IPS-20b (cell line): ENCODE results near the gene CACNA2D1.
A peak's percentile ranks its signal among the peaks of the same experiment; 100 is the strongest.

Experiments used
- H3K27ac ChIP-seq: one replicate; pipeline ENCODE4 v1.5.1; 2013; ENCODE audit warnings: low read length
- H3K27me3 ChIP-seq: 2 replicates; pipeline ENCODE4 v1.6.1; 2013; ENCODE audit warnings: mild to moderate bottlenecking, low read length, inconsistent platforms; ENCODE audit not compliant: insufficient read depth
- H3K36me3 ChIP-seq: 2 replicates; pipeline ENCODE4 v1.6.1; 2013; ENCODE audit warnings: low read depth, mild to moderate bottlenecking, inconsistent platforms, low read length, moderate library complexity; ENCODE audit not compliant: insufficient read depth
- H3K4me1 ChIP-seq: 2 replicates; pipeline ENCODE4 v1.6.1; 2013; ENCODE audit warnings: mild to moderate bottlenecking, control low read depth, inconsistent platforms, low read length, moderate library complexity; ENCODE audit not compliant: insufficient read depth
- H3K4me3 ChIP-seq: 2 replicates; pipeline ENCODE4 v1.5.1; 2013; ENCODE audit warnings: mild to moderate bottlenecking, low read length, inconsistent platforms
- H3K9ac ChIP-seq: 2 replicates; pipeline ENCODE4 v1.6.1; 2013; ENCODE audit warnings: low read depth, mild to moderate bottlenecking, inconsistent platforms, low read length, moderate library complexity
- H3K9me3 ChIP-seq: 2 replicates; pipeline ENCODE4 v1.6.1; 2013; ENCODE audit warnings: mild to moderate bottlenecking, low read depth, low read length, inconsistent platforms; ENCODE audit not compliant: insufficient read depth

CACNA2D1 gene

DNA sequence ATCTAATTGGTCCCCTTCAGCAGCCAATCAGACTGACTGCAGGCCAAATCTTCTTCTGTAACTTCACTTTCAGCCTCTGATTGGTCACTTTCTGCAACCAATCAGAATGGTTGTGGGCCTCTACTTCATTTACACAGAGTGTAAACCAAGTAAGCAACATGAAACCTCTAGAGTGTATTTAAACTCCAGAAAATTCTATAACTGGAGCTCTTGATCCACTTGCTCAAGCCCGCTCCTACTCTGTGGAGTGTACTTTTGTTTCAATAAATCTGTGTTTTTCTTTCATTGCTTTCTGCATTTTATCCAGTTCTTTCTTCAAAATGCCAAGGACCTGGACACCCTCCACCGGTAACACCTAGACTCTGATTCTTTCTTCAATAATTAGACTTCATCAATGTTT lies 319.1 kb downstream of the CACNA2D1 start:
- Histone ChIP-seq H3K27me3 (no peaks in the 10 kb centered on the region), H3K9me3 (peaks cover 7% of the 10 kb centered on the region; the same call in 1 of the 2 replicates), H3K4me3 (no peak overlapping the region), H3K4me1 (peaks cover 12% of the 10 kb centered on the region), H3K9ac (no peak overlapping the region), H3K27ac (no peak overlapping the region), H3K36me3 (peaks cover 7% of the 10 kb centered on the region; the same call in 1 of the 2 replicates)

DNA sequence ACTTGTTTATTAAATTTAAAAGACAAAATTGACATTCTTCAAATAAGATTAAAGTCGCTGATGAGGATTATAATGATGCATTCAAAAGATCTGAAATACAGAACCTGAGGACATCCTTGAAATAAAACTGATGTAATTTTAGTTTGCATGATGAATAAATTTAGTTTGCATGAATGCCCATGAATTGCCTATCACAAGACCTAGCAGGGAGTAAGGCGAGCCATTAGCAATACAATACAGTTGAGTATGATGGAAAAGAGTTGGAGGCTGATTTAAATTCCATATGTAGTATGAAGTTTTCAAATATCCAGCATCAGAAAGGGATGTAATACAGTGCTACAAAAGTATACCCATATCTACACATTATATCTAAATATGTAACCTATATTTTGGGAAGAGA lies 321.3 kb downstream of the CACNA2D1 start:
- no peak overlapping the region; the same call in 1 of the 2 replicates for H3K9ac ChIP-seq
- H3K4me1 ChIP-seq: peaks cover 12% of the 10 kb centered on the region
- peaks cover 7% of the 10 kb centered on the region; the same call in 1 of the 2 replicates for H3K36me3 ChIP-seq
- H3K27me3 ChIP-seq: no peaks in the 10 kb centered on the region
- H3K9me3 ChIP-seq: peaks cover 7% of the 10 kb centered on the region; the same call in 1 of the 2 replicates
- H3K27ac ChIP-seq: peak overlapping the region; percentile 70
- H3K4me3 ChIP-seq: peak overlapping the region; percentile 53

DNA sequence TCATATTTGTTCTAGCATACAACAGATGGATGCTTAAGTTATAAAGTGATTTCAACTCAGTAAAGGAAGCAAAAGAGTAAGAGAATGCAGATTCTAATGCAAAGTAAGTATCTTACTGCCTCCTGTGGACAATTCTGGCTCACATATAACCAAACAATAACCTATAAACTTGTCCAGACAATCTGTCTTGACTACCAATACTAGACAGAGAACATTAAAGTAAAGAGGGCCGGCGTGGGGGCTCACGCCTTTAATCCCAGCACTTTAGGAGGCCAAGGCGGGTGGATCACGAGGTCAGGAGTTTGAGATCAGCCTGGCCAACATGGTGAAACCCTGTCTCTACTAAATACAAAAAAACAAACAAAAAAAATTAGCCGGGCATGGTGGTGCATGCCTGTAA lies 329.3 kb downstream of the CACNA2D1 start:
- Histone ChIP-seq H3K9me3 (no peaks in the 10 kb centered on the region), H3K36me3 (peaks cover 6% of the 10 kb centered on the region; the same call in 1 of the 2 replicates), H3K4me1 (peaks cover 9% of the 10 kb centered on the region; the same call in 1 of the 2 replicates), H3K27me3 (no peaks in the 10 kb centered on the region), H3K9ac (no peak overlapping the region), H3K27ac (no peak overlapping the region), H3K4me3 (no peak overlapping the region)

DNA sequence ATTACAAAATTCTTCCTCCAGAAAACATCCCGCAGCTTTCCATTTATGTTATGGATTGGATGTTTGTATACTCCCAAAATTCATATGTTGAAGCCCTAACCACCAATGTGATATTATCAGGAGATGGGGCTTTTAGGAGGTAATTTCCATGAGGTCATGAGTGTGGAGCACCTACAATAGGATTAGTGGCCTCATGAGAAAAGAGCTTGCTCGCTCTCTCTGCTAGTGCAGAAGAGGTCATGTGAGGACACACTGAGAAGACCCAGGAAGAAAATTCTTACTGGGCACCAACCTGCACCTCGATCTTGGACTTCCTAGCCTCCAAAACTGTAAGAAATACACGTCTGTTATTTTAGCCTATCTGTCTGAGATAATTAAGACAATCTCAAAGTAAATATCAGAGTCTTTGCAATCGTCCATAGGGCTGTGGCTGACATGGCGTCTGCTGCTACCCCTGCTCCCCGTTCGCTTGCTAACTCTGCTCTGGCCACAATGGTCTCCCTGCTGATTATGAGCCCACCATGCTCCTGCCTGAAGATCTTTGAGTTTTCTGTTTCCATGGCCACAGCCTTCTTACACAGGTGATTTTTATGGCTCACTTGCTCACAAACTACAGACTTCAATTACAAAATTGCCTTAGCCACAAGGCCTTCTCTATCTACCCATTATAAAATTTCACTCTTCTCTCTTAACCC lies 333.3 kb downstream of the CACNA2D1 start:
- Histone ChIP-seq H3K4me1 (peaks cover 15% of the 10 kb centered on the region; the same call in 1 of the 2 replicates), H3K9ac (no peak overlapping the region), H3K27me3 (no peaks in the 10 kb centered on the region), H3K9me3 (no peaks in the 10 kb centered on the region), H3K27ac (no peak overlapping the region), H3K4me3 (no peak overlapping the region), H3K36me3 (no peaks in the 10 kb centered on the region)

DNA sequence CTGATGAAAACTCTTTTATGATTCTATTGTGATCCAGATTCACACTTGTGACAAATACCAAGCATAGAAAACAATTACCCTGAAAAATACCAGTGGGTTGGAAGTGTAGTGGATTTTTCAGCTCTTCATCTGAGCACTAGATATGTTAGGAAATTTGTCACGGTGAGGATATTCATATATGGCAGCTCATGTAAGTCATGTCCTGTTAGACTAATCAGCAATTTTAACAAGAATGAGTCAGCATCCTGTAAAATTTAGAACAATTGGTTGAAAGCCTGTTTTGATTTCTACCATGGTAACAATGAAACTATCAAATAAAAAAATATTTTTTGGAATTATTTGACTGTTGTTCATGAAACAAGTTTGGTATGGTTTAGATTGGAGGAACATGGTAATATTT lies 334.3 kb downstream of the CACNA2D1 start:
- H3K9me3 ChIP-seq: no peaks in the 10 kb centered on the region
- no peaks in the 10 kb centered on the region for H3K27me3 ChIP-seq
- H3K36me3 ChIP-seq: no peaks in the 10 kb centered on the region
- no peak overlapping the region for H3K9ac ChIP-seq
- H3K4me3 ChIP-seq: no peak overlapping the region
- H3K27ac ChIP-seq: no peak overlapping the region
- H3K4me1 ChIP-seq: peaks cover 15% of the 10 kb centered on the region; the same call in 1 of the 2 replicates

- peaks cover 15% of the 10 kb centered on the region; the same call in 1 of the 2 replicates for H3K4me1 ChIP-seq
- H3K9ac ChIP-seq: no peak overlapping the region; the same call in 1 of the 2 replicates
- H3K27ac ChIP-seq: no peak overlapping the region
- H3K36me3 ChIP-seq: no peaks in the 10 kb centered on the region
- H3K27me3 ChIP-seq: no peaks in the 10 kb centered on the region
- no peaks in the 10 kb centered on the region for H3K9me3 ChIP-seq
- no peak overlapping the region for H3K4me3 ChIP-seq
Measured at GRCh38 chr7:82106201-82106600, 337.4 kb downstream of the CACNA2D1 start.

DNA sequence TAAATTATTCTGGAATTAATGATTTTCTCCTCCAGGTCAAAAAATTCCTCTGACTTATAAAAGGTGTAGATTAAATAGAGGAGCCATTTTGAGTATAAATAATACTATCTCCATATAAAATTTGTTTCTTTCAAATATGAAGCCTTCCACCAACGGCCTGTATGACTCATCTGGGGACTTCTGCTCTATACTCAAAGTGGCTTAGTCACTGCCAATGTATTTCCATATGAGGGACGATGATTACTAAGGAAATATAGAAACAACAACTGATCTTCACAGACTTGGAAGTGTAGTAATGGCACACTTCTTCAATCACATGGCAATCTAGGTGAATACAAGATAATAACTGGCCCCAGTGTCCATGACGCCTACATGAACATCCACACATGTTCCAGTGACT lies 338.1 kb downstream of the CACNA2D1 start:
- H3K27ac ChIP-seq: no peak overlapping the region
- H3K4me3 ChIP-seq: no peak overlapping the region
- peaks cover 10% of the 10 kb centered on the region; the same call in 1 of the 2 replicates for H3K4me1 ChIP-seq
- H3K9ac ChIP-seq: no peak overlapping the region
- H3K27me3 ChIP-seq: no peaks in the 10 kb centered on the region
- no peaks in the 10 kb centered on the region for H3K36me3 ChIP-seq
- H3K9me3 ChIP-seq: no peaks in the 10 kb centered on the region

- no peak overlapping the region for H3K4me3 ChIP-seq
- H3K27me3 ChIP-seq: no peaks in the 10 kb centered on the region
- H3K9ac ChIP-seq: no peak overlapping the region
- no peaks in the 10 kb centered on the region for H3K36me3 ChIP-seq
- no peaks in the 10 kb centered on the region for H3K9me3 ChIP-seq
- H3K27ac ChIP-seq: no peak overlapping the region
- no peaks in the 10 kb centered on the region for H3K4me1 ChIP-seq
Measured at GRCh38 chr7:82098414-82098813, 345.2 kb downstream of the CACNA2D1 start.

DNA sequence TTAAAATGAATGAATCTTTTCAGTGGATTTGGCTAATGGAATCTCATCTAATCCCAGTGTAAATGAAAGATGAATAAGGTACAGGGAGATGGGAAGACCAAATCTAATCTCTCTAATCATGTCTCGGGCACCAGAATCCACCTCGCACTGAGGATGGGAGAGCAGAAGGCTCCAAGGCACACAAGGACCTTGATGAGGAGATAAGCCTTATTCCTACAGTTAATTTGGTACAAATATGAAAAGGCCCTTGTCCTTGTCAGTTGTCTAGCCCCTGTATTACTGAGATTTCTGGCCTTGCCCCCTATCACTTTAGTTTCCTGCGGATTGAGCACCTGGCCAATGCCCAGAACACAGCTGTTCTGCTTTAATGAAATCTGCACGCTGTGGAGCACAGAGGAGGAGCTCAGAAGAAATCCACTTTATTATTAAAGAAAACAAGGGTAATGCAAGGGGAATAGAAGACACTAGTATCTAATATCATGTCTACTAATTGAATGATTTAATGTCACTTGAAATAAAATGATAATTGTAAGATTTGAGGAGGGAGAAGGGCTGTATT lies 352.4 kb downstream of the CACNA2D1 start:
- no peaks in the 10 kb centered on the region for H3K9me3 ChIP-seq
- no peak overlapping the region for H3K27ac ChIP-seq
- no peaks in the 10 kb centered on the region for H3K4me1 ChIP-seq
- H3K27me3 ChIP-seq: no peaks in the 10 kb centered on the region
- no peaks in the 10 kb centered on the region for H3K36me3 ChIP-seq
- no peak overlapping the region for H3K4me3 ChIP-seq
- no peak overlapping the region for H3K9ac ChIP-seq

DNA sequence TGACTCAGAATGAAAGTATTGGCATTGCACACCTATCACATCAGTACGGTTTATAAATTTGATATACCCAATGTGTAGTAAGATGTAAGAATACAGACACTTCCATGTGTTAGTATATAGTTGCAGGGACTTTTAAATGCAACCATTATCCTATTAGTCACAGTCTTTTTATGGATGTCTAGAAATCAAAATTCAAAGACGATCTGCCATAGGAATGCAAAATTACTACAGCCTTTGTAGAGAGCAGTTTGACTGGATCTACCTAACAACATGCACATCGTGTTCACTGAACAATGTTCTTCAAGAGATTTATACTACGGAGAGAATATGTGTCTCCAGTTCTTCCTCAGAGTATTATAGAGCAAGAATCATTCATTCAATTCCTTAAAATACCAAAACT lies 356.5 kb downstream of the CACNA2D1 start:
- Histone ChIP-seq H3K27ac (no peak overlapping the region), H3K4me3 (no peak overlapping the region), H3K4me1 (no peaks in the 10 kb centered on the region), H3K36me3 (peaks cover 4% of the 10 kb centered on the region; the same call in 1 of the 2 replicates), H3K27me3 (no peaks in the 10 kb centered on the region), H3K9ac (no peak overlapping the region), H3K9me3 (no peaks in the 10 kb centered on the region)

- Histone ChIP-seq H3K27me3 (no peaks in the 10 kb centered on the region), H3K36me3 (peaks cover 4% of the 10 kb centered on the region; the same call in 1 of the 2 replicates), H3K4me3 (no peak overlapping the region), H3K4me1 (no peaks in the 10 kb centered on the region), H3K9me3 (no peaks in the 10 kb centered on the region), H3K9ac (no peak overlapping the region), H3K27ac (no peak overlapping the region)
Measured at GRCh38 chr7:82085116-82085515, 358.5 kb downstream of the CACNA2D1 start.

DNA sequence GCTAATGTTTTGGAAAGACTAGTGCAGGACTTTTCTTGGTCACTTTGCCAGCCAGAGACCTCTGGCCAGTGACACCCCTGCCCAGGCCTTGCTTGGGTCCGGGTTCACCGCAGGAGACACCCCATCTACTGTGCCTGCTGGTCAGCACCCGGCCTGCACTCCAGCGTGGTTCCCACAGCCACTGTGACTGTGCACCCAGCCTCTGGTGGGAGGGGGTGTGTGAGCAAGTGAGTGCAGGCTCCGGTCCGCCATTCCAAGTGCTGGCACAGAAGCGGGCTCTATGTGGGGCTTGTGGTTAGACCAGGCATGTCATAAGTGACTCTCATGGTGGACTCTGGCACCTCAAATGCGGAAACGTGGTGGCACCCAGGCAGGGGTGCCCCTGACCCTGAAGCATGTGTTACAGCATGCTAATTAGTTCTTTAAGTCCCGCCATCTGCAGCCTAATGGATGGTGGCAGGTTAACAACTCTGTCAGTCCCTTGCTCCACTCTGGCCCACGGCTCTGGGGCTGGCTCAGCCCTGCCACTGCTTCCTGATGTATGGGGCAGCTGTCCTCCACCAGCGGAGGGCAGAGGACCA lies 361.8 kb downstream of the CACNA2D1 start:
- Histone ChIP-seq H3K27ac (no peak overlapping the region), H3K4me1 (no peaks in the 10 kb centered on the region), H3K36me3 (peaks cover 4% of the 10 kb centered on the region; the same call in 1 of the 2 replicates)

More for the DNA sequence above, 361.8 kb downstream of the CACNA2D1 start:
- no peak overlapping the region for H3K4me3 ChIP-seq
- no peak overlapping the region for H3K9ac ChIP-seq
- no peaks in the 10 kb centered on the region for H3K27me3 ChIP-seq
- no peaks in the 10 kb centered on the region for H3K9me3 ChIP-seq
